Upper lobe of right lung (tissue), 1 donor: ENCODE measurements around the gene CRMP1. TPM values are rescaled to one million over a fixed set of nuclear protein-coding genes. Genes with fewer than 3 reads are reported as not detected.

ENCODE experiments used
- ATAC-seq: fragments of 200-7000 bp; cut with Tn5 transposase; one replicate; pipeline ENCODE4 v1.9.1; 2020; ENCODE audit warnings: mild to moderate bottlenecking, moderate library complexity
- DNase-seq: peaks from one replicate; pipeline ENCODE4 v3.0.0-alpha.2; 2020
- H3K27ac ChIP-seq: fragments of 200-600 bp; one replicate; pipeline ENCODE4 v1.8.0; 2022
- H3K27me3 ChIP-seq: fragments of 200-600 bp; one replicate; pipeline ENCODE4 v1.8.0; 2022; ENCODE audit warnings: mild to moderate bottlenecking
- H3K36me3 ChIP-seq: fragments of 200-600 bp; one replicate; pipeline ENCODE4 v1.8.0; 2022
- H3K4me1 ChIP-seq: fragments of 200-600 bp; one replicate; pipeline ENCODE4 v1.8.0; 2022
- H3K4me3 ChIP-seq: fragments of 200-600 bp; one replicate; pipeline ENCODE4 v1.8.0; 2022; ENCODE audit warnings: mild to moderate bottlenecking
- H3K9me3 ChIP-seq: fragments of 200-600 bp; one replicate; pipeline ENCODE4 v1.8.0; 2022
- CTCF ChIP-seq: fragments of 200-600 bp; IDR thresholded peaks from one replicate; pipeline ENCODE4 v1.8.0; 2022; ENCODE audit warnings: antibody characterized with exemption
- intact Hi-C: fragments of 100-400 bp; cut with DNase I; formaldehyde crosslinking; loops from one replicate; pipeline ENCODE4 v1.11.0; 2022
- total RNA-seq: library from RNA; stranded (reverse); fragmentation: NEBNext Ultra II Directional; extraction: Animal tissue kit (Norgen Biotek cat#: 25700); gene quantifications from one replicate; pipeline ENCODE4 v1.2.1, GENCODE V29; 2021
- donor health status: DM: no; HTN: yes; CAD: no; lungs with severe emphysema.

The CRMP1 gene
- total RNA-seq, 1 donor from 2014 or later: 6.1 TPM

- no peaks in the 10 kb centered on the region for H3K9me3 ChIP-seq
- no peak for TF ChIP-seq CTCF
- intact Hi-C loops: no loop called here
- H3K27me3 ChIP-seq: peaks cover 16% of the 10 kb centered on the region
- no peaks in the 10 kb centered on the region for H3K4me1 ChIP-seq
- DNase-seq (no peak), ATAC-seq (peak; percentile 33)
- H3K27ac ChIP-seq: no peak overlapping the region
- H3K36me3 ChIP-seq: no peaks in the 10 kb centered on the region
- H3K4me3 ChIP-seq: no peak overlapping the region
Observed at GRCh38 chr4:5908876-5909427, 16.1 kb upstream of the CRMP1 start.

- TF ChIP-seq CTCF: no peak
- intact Hi-C loops: no loop called here
- no peak for DNase-seq
- ATAC-seq: no peak
- Histone ChIP-seq H3K27me3 (peaks cover 21% of the 10 kb centered on the region), H3K27ac (no peak overlapping the region), H3K36me3 (no peaks in the 10 kb centered on the region), H3K4me1 (no peaks in the 10 kb centered on the region), H3K9me3 (no peaks in the 10 kb centered on the region), H3K4me3 (no peak overlapping the region)
Observed at GRCh38 chr4:5906191-5906590, 13.3 kb upstream of the CRMP1 start.

GRCh38 chr4:5905714-5906113 is 12.8 kb upstream of the CRMP1 start:
- Histone ChIP-seq H3K36me3 (no peaks in the 10 kb centered on the region), H3K4me1 (no peaks in the 10 kb centered on the region), H3K4me3 (no peak overlapping the region), H3K9me3 (no peaks in the 10 kb centered on the region), H3K27me3 (peaks cover 24% of the 10 kb centered on the region), H3K27ac (no peak overlapping the region)
- ATAC-seq (no peak), DNase-seq (no peak)
- intact Hi-C loops: no loop called here
- no peak for TF ChIP-seq CTCF

GRCh38 chr4:5900844-5901243 is 8.0 kb upstream of the CRMP1 start:
- H3K27ac ChIP-seq: no peak overlapping the region
- no peak for DNase-seq
- H3K9me3 ChIP-seq: no peaks in the 10 kb centered on the region
- no peak for TF ChIP-seq CTCF
- no peak overlapping the region for H3K4me3 ChIP-seq
- H3K36me3 ChIP-seq: no peaks in the 10 kb centered on the region
- intact Hi-C loops: no loop called here
- no peaks in the 10 kb centered on the region for H3K4me1 ChIP-seq
- peaks cover 24% of the 10 kb centered on the region for H3K27me3 ChIP-seq
- no peak for ATAC-seq

GRCh38 chr4:5899881-5900280 is 7.0 kb upstream of the CRMP1 start:
- intact Hi-C loops: no loop called here
- Histone ChIP-seq H3K27ac (no peak overlapping the region), H3K36me3 (no peaks in the 10 kb centered on the region), H3K27me3 (peaks cover 17% of the 10 kb centered on the region), H3K9me3 (no peaks in the 10 kb centered on the region), H3K4me3 (no peak overlapping the region), H3K4me1 (no peaks in the 10 kb centered on the region)
- TF ChIP-seq CTCF: no peak
- ATAC-seq (no peak), DNase-seq (no peak)

- DNase-seq (no peak), ATAC-seq (no peak)
- Histone ChIP-seq H3K4me1 (no peaks in the 10 kb centered on the region), H3K27me3 (peaks cover 17% of the 10 kb centered on the region), H3K36me3 (no peaks in the 10 kb centered on the region), H3K4me3 (no peak overlapping the region), H3K9me3 (no peaks in the 10 kb centered on the region), H3K27ac (no peak overlapping the region)
- TF ChIP-seq CTCF: no peak
- intact Hi-C loops: no loop called here
Observed at GRCh38 chr4:5899396-5899795, 6.5 kb upstream of the CRMP1 start.
